ENCODE data around the gene KCTD11.

The KCTD11 gene

DNA sequence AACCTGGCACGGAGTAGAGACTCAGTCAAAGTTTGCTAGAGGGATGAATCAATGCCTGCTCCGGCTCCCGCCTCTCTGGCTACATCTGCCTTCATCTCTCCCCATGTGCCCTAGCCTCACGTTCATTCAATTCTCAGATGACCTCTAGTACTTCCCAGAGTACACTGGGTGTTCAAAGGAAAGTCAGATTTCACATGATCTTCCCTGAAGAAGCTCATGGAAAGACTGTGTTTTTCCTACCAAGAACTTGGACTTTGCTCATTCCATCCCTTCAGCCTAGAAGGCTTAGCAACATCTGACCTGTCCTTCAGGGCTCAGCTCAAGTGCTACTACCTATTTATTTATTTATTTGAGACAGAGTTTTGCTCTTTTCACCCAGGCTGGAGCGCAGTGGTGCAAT lies 17.9 kb downstream of the KCTD11 start:
- H3K27me3 Mint-ChIP-seq, result peaks cover 6% of the 10 kb centered on the region
- no peaks in the 10 kb centered on the region for H3K4me1 Mint-ChIP-seq (ENCODE audit: low read depth)
- H3K27ac Mint-ChIP-seq, result no peak overlapping the region
- H3K9me3 Mint-ChIP-seq, result no peaks in the 10 kb centered on the region
- no peak overlapping the region for H3K4me3 Mint-ChIP-seq
- H3K36me3 Mint-ChIP-seq (ENCODE audit: low read depth), result no peaks in the 10 kb centered on the region

DNA sequence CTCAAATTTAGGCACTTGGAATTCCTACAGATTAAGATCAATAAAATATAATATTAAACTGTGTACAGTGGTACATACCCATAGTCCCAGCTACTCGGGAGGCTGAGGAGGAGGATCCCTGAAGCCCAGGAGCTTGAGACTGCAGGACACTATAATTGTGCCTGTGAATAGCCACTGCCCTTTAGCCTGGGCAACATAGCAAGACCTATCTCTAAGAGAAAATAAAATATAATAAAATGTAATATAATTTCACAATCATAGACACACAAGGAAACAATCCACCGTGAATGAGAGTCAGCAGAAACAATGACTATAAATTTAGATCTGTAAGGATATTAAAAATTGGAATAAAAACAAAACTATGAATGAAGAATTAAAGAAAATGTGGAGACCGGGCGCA lies 18.9 kb downstream of the KCTD11 start:
- Mint-ChIP-seq H3K27ac (no peak overlapping the region), H3K4me1 (ENCODE audit: low read depth) (no peaks in the 10 kb centered on the region), H3K36me3 (ENCODE audit: low read depth) (no peaks in the 10 kb centered on the region), H3K9me3 (no peaks in the 10 kb centered on the region), H3K4me3 (no peak overlapping the region), H3K27me3 (peaks cover 6% of the 10 kb centered on the region)

DNA sequence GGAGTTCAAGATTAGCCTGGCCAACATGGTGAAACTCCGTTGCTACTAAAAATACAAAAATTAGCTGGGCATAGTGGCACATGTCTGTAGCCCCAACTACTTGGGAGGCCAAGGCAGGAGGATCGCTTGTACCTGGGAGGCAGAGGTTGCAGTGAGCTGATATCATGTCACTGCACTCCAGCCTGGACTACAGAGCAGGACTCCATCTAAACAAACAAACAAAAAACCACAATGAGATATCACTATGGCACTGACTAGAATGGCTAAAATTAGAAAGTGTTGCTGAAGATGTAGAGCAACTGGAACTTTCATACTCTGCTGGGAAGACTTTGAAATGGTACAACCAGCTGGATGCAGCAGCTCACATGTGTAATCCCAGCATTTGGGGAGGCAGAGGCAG lies 22.4 kb downstream of the KCTD11 start:
- H3K27ac Mint-ChIP-seq, result no peak overlapping the region
- no peaks in the 10 kb centered on the region for H3K36me3 Mint-ChIP-seq (ENCODE audit: low read depth)
- H3K27me3 Mint-ChIP-seq, result peaks cover 17% of the 10 kb centered on the region
- no peaks in the 10 kb centered on the region for H3K4me1 Mint-ChIP-seq (ENCODE audit: low read depth)
- H3K9me3 Mint-ChIP-seq, result peaks cover 4% of the 10 kb centered on the region
- H3K4me3 Mint-ChIP-seq, result no peak overlapping the region

DNA sequence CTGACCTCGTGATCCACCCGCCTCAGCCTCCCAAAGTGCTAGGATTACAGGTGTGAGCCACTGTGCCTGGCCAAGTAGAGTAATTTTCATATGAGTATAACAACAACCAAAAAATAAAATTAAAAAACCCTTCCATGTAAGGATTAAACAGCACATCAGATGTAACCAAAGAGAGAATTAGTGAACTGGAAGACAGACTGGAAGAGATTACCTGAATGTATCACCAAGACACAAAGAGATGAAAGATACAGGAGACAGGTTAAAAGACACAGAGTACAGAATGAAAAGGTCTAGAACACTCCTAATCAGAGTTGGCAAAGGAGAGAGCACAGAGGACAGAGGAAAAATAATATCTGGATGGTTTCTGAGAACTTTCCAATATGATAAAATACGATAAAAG lies 27.2 kb downstream of the KCTD11 start:
- Mint-ChIP-seq H3K27ac (no peak overlapping the region), H3K4me3 (no peak overlapping the region), H3K36me3 (ENCODE audit: low read depth) (no peaks in the 10 kb centered on the region), H3K9me3 (peaks cover 5% of the 10 kb centered on the region), H3K27me3 (peaks cover 46% of the 10 kb centered on the region), H3K4me1 (ENCODE audit: low read depth) (no peaks in the 10 kb centered on the region)

DNA sequence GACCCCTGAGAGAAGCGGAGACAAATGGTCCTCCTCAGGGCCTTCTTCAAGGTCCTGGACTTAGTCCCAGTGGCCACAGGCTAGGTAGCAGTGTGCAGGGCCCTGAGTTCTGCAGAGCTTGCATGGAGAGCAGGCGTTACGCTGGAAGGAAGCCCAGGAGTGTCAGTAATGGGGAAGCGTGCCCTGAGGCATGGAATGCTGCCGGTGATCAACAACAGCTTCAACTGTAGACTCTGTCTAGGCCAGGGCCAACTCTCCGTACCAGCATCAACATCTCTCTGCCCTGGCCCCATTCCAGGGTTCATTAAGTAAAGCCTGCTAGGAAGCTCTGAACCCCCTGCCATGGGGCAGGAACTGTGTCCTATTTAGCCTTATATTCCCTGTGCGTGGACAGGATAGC lies 28.4 kb downstream of the KCTD11 start:
- Mint-ChIP-seq H3K27ac (no peak overlapping the region), H3K9me3 (peaks cover 5% of the 10 kb centered on the region), H3K4me1 (ENCODE audit: low read depth) (no peaks in the 10 kb centered on the region), H3K36me3 (ENCODE audit: low read depth) (no peaks in the 10 kb centered on the region), H3K27me3 (peaks cover 46% of the 10 kb centered on the region), H3K4me3 (no peak overlapping the region)

DNA sequence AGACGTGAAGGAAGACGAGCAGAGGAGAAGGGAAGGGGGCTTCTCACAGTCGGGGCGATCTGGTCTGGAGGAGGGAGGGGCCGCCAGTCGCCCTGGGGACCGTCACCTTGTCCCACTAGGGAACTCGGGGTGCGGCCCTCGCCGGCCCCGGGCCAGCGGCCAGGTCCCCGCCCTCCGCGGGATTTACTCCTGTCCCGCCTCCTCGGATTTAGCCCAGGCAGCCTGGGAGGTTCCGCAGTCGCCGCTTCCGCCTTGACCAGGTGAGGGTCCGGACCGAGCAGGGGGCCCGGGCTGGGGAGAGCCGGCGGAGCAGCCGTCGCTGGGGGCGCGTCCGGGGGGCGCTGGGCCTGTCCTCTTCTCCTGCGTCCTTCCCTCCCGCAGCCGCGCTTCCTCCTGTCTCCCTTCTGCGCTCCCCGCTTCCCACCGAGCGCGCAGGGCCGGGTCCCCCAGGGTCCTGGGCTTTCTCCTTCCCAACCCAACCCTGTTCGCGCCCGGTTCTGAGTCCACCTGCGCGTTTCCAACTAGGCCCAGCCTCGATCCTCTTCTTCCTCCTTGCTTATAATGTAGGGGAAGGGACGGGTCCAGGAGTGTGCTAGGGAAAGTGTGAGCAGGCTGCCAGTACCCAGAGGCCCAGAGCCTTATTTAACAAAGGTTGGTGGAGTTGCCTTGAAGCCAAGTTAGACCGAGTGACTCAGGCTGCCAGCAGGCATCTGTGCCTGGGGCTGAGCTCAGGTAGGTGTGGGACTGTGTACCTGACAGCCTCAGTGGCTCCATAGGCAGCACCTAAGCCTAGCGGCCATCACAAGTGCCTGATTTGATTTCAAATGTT lies 29.1 kb downstream of the KCTD11 start, which contains the start of gene TNK1:
Gene TNK1 (plus strand): TSS at position 235 of the 829 bp plus-strand sequence. CDS start 1,838 bp downstream, outside the sequence.
- no peak within 1 kb of the TSS for H3K4me3 Mint-ChIP-seq
- H3K27ac Mint-ChIP-seq, result no peak within 1 kb of the TSS
- H3K27me3 Mint-ChIP-seq, result peaks cover 46% of the 10 kb centered on the region

DNA sequence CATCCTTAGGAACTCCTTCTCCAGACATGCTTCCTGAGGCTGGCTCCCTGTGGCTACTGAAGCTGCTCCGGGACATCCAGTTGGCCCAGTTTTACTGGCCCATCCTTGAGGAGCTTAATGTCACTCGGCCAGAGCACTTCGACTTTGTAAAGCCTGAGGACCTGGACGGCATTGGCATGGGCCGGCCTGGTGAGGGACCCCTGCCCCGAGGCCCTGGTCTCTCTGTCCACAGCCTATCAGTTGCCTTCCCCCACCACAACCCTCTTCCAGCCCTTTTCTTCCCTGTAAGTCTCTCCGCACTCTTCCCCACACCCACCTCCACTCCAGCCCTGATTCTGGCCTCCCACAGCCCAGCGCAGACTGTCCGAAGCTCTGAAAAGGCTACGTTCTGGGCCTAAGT lies 30.9 kb downstream of the KCTD11 start:
- H3K9me3 Mint-ChIP-seq, result peaks cover 5% of the 10 kb centered on the region
- no peak overlapping the region for H3K4me3 Mint-ChIP-seq
- no peaks in the 10 kb centered on the region for H3K4me1 Mint-ChIP-seq (ENCODE audit: low read depth)

More for the DNA sequence above, 29.1 kb downstream of the KCTD11 start, which contains the start of gene TNK1:
- H3K36me3 Mint-ChIP-seq (ENCODE audit: low read depth), result no peaks in the 10 kb centered on the region
- peaks cover 5% of the 10 kb centered on the region for H3K9me3 Mint-ChIP-seq
- H3K4me1 Mint-ChIP-seq (ENCODE audit: low read depth), result no peaks in the 10 kb centered on the region

DNA sequence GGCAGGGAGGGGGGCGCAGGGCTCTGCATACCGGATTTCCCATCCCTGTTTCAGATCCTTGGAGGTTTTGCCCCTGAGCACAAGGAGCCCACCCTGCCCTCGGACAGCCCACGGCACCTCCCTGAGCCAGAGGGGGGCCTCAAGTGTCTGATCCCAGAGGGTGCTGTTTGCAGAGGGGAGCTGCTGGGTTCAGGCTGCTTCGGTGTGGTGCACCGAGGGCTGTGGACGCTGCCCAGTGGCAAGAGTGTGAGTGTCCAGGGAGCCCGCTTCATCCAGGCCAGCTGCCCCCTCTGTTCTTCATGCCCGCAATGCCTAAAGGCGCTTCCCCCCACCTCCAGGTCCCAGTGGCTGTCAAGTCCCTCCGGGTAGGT lies 31.4 kb downstream of the KCTD11 start:
- Mint-ChIP-seq H3K4me3 (peak overlapping the region; percentile 32), H3K27me3 (peaks cover 37% of the 10 kb centered on the region), H3K27ac (no peak overlapping the region), H3K9me3 (peaks cover 5% of the 10 kb centered on the region), H3K36me3 (ENCODE audit: low read depth) (no peaks in the 10 kb centered on the region), H3K4me1 (ENCODE audit: low read depth) (no peaks in the 10 kb centered on the region)

More for the DNA sequence above, 30.9 kb downstream of the KCTD11 start:
- no peaks in the 10 kb centered on the region for H3K36me3 Mint-ChIP-seq (ENCODE audit: low read depth)
- peaks cover 39% of the 10 kb centered on the region for H3K27me3 Mint-ChIP-seq
- H3K27ac Mint-ChIP-seq, result no peak overlapping the region

DNA sequence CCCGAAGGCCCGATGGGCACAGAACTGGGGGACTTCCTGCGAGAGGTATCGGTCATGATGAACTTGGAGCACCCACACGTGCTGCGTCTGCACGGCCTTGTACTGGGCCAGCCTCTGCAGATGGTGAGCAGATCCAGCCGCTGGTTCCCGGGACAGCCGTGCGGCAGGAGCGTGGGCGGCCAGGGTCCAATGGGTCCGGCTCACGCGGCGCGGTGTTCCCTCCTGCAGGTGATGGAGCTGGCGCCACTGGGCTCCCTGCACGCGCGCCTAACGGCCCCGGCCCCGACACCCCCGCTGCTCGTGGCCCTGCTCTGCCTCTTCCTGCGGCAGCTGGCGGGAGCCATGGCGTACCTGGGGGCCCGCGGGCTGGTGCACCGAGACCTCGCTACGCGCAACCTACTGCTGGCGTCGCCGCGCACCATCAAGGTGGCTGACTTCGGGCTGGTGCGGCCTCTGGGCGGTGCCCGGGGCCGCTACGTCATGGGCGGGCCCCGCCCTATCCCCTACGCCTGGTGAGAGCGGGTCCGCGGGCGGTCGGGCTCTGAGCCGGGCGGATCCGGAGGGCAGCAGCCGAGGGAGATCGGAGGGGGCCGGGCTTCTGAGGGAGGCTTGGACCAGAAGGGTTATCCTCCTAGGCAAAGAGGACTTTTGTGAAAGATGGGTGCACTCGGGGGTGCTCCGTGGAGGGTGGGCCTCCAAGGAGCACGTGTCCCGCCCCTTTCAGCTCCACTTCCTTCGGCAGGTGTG lies 32.0 kb downstream of the KCTD11 start:
- Mint-ChIP-seq H3K27ac (peak overlapping the region; percentile 68), H3K36me3 (ENCODE audit: low read depth) (peaks cover 5% of the 10 kb centered on the region), H3K4me1 (ENCODE audit: low read depth) (no peaks in the 10 kb centered on the region), H3K9me3 (peaks cover 5% of the 10 kb centered on the region), H3K27me3 (peaks cover 36% of the 10 kb centered on the region), H3K4me3 (peak overlapping the region; percentile 78)

DNA sequence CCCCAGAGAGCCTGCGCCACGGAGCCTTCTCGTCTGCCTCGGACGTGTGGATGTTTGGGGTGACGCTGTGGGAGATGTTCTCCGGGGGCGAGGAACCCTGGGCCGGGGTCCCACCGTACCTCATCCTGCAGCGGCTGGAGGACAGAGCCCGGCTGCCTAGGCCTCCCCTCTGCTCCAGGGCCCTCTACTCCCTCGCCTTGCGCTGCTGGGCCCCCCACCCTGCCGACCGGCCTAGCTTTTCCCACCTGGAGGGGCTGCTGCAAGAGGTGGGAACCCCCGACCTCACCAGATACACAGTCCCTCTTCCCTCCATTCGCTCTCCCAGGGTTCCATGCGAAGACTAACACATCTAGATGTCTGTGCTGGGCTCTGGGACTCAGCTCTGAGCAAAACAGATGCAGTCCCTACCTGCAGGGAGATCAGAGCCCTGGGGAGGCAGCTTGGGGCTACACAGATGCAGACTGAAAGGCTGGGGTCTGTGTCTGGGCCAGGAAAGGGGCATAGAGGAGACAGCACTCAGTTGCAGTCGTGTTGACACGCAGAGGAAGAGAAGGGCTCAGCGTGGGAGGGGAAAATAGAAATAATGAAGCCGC lies 32.6 kb downstream of the KCTD11 start:
- Mint-ChIP-seq H3K27me3 (peaks cover 30% of the 10 kb centered on the region), H3K27ac (peak overlapping the region; percentile 68), H3K9me3 (no peaks in the 10 kb centered on the region), H3K4me1 (ENCODE audit: low read depth) (no peaks in the 10 kb centered on the region), H3K4me3 (peak overlapping the region; percentile 78), H3K36me3 (ENCODE audit: low read depth) (peaks cover 10% of the 10 kb centered on the region)

DNA sequence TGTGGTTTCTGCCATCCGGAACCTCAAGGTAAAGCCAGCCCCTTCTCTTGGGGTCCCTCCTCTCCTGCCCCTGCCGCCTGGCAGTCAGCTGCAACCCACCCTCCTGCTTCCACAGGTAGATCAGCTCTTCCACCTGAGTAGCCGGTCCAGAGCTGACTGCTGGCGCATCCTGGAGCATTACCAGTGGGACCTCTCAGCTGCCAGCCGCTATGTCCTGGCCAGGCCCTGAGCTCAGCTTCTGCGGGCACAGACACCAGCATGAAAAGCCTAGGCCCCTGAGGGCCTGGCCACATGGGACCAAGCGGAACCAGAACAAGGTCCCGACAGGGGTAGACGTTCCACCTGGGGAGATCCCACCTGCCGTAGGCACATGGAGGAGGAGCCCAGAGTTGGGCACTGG lies 36.9 kb downstream of the KCTD11 start:
- Mint-ChIP-seq H3K27me3 (no peaks in the 10 kb centered on the region), H3K36me3 (ENCODE audit: low read depth) (peaks cover 30% of the 10 kb centered on the region), H3K4me1 (ENCODE audit: low read depth) (peaks cover 9% of the 10 kb centered on the region), H3K4me3 (no peak overlapping the region), H3K27ac (no peak overlapping the region), H3K9me3 (no peaks in the 10 kb centered on the region)

DNA sequence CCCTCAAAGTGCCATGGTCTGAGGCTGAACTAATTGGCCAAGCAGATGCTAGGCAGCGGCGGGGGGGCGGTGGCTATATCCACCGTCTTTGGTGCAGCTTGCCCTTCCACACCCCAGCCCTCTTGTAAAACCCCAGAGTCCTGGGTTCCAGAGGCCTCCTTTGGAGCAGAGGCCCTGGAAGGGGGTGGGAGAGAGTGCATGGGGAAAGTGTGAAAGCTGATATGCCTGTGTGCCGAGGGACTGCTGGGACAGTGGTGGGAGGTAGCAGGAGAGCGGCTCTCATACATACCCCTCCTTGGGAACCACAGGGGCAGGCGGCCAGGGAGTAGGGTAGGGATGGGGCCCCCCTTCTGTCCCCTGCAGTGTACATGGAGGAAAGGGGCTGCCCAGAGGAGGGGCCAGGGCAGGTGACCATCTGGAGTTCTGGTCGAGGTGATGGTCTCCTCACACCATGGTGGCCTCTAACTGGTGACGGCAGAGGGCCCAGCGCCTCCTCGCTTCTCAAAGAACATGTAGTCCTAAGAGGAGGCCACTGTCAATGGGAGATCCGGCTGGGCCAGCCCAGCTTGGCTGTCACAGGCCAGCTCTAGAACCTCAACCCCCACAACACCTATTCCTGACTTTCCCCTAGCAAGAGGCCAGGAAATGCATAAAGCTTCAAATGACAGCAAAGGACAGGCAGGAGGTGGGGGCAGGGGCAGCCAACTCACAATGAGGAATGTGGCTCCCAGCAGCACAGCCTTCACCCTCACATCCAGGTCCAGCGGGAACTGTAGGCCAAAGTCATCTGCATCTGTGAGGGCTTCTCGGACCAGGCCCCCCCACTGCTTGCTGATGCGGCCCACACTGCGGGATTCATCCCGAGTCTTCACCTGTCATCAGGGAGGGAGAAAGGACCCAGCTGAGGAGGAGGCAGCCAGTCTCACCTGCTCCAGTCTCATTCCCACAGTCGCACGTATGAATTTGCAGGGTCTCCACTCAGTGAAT lies 38.3 kb downstream of the KCTD11 start:
- H3K27ac Mint-ChIP-seq, result no peak overlapping the region
- H3K4me3 Mint-ChIP-seq, result no peak overlapping the region
- H3K9me3 Mint-ChIP-seq, result no peaks in the 10 kb centered on the region
- no peaks in the 10 kb centered on the region for H3K27me3 Mint-ChIP-seq
- peaks cover 33% of the 10 kb centered on the region for H3K36me3 Mint-ChIP-seq (ENCODE audit: low read depth)
- peaks cover 15% of the 10 kb centered on the region for H3K4me1 Mint-ChIP-seq (ENCODE audit: low read depth)

DNA sequence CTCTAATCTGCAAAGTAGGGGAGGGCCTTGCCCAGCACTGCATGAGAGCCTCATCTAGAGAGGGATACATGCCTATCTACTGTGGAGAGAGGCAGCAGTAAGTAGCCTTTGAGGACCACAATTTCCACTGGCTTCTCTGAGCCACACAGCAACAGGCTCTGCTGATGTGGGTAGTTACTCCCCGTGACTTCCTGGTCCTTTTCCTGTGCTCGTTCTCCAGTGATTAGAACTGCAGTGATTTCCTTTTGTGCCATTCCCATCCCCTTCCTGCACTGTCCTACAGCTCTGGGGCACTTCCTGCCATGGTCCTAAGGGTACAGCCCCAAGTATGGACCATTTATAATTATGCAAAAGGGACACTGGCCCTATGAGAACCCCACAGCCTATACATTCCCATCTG lies 39.3 kb downstream of the KCTD11 start:
- Mint-ChIP-seq H3K4me1 (ENCODE audit: low read depth) (peaks cover 16% of the 10 kb centered on the region), H3K27me3 (no peaks in the 10 kb centered on the region), H3K36me3 (ENCODE audit: low read depth) (peaks cover 33% of the 10 kb centered on the region), H3K4me3 (no peak overlapping the region), H3K27ac (no peak overlapping the region), H3K9me3 (no peaks in the 10 kb centered on the region)
